GM18508 (cell line): ENCODE measurements around the gene GRK2.
"Not testable (repeated sequence)": the region's sequence is repeated elsewhere in the genome, so short reads cannot be mapped to it uniquely, and the experiment has no call there.

Experiments used
- ATAC-seq: cut with Tn5 transposase; IDR thresholded peaks from one replicate; pipeline ENCODE4 v1.9.1; 2021; ENCODE audit warnings: moderate number of reproducible peaks; ENCODE audit not compliant: insufficient read depth, unreplicated experiment

GRK2 gene

DNA sequence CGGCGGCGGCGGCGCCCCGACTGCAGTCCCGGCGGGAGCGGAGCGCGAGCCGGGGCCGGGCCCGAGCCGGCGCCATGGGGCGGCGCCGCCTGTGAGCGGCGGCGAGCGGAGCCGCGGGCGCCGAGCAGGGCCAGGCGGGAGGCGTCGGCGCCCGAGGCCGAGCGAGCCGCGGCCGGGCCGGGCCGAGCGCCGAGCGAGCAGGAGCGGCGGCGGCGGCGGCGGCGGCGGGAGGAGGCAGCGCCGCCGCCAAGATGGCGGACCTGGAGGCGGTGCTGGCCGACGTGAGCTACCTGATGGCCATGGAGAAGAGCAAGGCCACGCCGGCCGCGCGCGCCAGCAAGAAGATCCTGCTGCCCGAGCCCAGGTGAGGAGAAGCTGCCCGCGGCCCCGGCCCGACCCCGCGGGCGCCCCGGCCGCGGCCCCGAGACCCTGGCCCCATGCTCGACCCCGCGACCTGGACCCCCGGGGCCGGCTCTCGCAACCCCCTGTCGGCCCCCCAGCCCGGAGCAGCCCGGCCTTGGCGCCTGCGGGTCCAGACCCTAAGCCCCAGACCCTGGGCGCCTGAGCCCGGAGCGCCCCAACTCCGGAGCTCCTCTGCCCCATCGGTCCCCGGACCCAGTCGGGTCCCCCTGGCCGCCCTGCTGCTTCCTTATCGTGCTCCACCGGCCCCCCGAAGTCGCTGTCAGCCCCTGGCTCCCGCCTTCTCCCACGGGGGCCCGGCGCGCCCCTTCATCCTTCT, at the start of gene GRK2:
Gene GRK2 (plus strand): TSS at position 25 of the 739 bp plus-strand sequence. CDS start 227 bp downstream, at position 252.
- no peak for ATAC-seq

DNA sequence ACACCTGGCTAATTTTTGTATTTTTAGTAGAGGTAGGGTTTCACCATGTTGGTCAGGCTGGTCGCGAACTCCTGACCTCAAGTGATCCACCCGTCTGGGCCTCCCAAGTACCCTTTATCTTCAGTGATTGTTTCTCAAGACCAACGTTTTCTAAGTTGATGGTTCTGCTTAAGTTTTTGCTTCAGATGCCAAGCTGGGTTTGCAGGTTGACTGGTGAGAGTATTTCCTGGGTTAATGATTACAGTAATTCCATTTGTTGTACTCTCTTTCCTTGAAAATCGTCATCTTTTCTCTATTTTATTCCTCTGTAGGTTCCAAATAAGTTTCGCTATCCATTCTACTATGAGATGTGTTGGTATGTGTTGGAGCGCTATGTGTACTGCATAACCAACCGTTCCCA, 38.5 kb upstream of the GRK2 start:
- no peak for ATAC-seq

DNA sequence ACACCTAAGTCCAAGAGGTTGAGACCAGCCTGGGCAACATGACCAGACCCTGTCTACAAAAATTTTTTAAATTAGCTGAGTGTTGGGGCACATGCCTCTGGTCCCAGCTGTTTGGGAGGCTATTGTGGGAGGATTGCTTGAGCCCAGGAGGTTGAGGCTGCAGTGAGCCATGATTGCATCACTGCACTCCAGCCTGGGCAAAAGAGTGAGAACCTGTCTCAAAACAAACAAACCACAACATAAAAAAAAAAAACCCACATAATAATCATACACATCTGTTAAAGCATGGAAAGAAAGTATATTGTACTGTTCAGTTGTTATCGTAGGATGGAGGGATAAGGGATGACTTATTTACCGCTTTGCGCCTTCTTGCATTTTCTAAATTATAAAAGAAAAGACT, 35.9 kb upstream of the GRK2 start:
- ATAC-seq, result no peak

DNA sequence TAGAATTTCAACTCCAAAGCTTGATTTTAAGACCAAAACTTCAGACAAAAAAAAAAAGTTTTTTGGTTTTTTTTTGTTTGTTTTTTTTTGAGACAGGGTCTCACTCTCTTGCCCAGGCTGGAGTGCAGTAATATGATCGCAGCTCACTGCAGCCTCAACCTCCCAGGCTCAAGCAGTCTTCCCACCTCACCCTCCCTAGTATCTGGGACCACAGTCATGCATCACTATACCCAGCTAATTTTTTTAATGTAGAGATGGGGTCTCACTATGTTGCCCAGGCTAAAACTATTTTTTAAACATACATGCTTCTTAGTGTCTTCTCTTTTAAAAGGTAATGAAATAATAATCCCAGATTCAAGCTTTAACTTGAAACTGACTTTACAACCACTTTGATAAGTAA, 35.4 kb upstream of the GRK2 start:
- no peak for ATAC-seq

DNA sequence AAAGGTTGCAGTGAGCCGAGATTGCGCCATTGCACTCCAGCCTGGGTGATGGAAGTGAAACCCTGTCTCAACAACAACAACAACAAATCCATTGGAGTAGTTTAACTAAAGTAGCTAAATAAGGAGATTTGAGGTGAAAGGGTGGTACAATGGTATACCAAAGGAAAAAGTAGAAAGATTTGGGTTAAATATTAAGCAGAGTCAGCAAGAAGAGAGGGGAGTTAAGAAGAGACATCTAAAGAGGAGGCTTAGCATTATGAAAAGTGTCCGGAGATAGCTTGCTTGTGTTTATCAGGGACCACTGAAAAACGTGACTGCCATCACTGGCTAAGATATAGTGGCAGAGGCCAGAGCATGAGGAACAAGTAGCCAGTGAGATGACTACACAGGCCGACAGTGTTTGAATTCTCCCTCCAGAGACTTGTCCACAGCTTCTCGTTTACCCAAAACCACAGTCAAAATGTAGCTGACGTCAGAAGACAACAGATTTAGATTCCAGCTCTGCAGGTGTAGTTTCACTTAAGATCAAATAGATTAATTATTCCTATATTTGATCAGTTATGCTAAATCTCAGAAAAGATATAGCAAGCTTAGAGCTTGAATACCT, 32.6 kb upstream of the GRK2 start:
- no peak for ATAC-seq

DNA sequence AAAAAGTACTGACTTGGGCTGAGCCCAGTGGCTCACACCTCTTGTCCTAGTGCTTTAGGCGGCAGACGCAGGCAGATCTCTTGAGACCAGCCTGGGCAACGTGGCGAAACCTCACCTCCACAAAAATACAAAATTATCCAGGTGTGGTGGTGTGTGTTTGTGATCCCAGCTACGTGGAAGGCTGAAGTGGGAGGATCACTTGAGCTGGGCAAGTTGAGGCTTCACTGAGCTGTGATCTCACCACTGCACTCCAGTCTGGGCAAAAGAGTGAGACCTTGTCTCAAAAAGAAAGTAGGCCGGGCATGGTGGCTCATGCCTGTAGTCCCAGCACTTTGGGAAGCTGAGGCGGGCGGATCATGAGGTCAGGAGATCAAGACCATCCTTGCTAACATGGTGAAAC, 31.7 kb upstream of the GRK2 start:
- not testable (repeated sequence) for ATAC-seq

DNA sequence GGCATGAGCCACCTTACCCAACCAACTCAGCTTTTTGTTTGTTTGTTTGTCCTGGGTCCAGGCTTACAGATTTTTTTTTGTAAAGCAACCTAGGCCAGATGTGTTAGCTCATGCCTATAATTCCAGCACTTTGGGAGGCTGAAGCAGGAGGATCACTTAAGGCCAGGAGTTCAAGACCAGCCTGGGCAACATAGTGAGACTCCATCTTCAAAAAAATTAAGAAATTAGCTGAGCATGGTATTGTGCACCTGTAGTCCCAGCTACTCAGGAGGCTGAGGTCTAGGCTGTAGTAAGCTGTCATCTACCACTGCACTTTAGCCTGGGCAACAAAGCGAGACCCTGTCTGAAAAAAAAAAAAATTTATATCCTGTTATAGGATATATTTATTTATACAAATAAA, 28.7 kb upstream of the GRK2 start:
- ATAC-seq, result no peak

DNA sequence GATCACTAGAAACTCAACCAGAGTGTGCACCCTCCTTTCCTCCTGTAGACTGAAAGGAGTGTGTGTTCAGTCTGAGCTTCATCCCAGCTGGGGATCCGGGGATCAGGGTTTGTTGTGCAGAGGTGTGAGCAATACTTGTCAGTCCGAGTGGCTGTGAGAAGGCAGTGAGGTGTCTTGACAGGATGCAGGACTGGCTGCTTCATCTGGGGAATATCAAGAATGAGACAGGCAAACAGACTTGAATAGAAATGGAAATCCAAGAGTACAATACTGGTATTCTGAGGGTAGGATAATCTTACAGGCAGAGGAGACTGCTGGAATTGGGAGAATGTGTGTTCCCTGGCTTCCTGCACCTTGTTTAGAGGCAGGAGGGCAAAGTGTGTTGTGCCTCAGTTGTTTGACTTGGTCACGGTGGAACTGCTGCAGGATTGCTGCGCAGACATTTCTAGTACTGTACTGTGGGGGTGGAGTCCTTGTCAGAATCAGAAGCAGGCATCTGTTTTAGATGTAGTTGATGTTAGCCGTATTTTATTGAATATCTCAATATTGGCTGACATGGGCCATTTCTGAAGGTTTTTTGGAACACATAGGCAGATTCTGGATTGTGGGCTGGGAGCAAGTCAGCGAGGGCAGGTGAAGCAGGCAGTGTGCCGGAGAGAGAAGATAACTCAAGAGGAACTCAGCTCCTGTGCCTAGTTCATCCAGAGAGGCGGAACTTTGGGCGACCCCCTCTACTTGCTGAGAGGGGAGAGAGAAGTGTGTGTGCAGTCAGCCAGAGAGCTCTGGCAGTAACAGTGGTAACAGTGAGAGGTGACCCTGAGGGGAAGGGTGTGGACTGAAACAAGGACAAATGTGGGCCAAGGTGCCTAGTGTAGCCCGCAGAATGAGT, 27.1 kb upstream of the GRK2 start:
- no peak for ATAC-seq

DNA sequence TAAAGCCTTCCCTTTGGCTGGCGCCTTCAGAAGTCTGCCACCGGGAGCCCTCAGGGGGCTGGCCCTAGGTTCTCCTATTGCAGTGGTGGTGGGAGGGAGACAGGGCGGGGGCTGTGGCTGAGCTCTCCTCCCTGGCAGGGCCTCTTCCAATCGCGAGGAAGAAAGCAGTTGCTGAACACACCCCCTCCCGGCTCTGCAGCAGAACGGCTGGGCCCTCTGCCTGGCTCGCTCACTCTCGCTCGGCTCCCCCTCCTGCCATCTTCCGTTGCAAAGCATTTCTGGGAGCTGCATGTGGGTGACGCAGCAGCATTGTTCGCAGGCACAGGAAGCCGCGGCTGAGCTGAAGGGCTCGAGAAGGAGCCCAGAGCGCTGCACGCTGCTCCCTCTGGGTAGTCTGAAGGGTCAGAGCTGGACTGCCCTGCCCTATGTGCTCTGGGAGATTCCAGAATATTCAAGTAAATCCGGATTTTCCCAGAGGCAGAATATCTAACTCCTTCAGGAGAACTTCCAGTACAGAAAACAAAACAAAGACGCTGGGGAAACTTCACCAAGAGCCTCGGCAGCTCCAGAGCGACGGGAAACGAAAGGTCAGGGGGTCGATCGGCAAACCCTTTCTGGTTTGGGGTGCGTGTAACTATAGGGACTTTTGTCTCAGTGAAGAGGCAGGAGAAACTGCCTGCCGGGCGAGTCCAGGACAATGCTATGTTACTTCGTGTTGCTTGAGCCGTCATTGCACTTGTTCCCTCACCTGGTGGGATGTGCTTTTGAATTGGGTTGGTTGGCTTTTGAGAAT, 26.3 kb upstream of the GRK2 start:
- ATAC-seq, result peak; percentile 63

DNA sequence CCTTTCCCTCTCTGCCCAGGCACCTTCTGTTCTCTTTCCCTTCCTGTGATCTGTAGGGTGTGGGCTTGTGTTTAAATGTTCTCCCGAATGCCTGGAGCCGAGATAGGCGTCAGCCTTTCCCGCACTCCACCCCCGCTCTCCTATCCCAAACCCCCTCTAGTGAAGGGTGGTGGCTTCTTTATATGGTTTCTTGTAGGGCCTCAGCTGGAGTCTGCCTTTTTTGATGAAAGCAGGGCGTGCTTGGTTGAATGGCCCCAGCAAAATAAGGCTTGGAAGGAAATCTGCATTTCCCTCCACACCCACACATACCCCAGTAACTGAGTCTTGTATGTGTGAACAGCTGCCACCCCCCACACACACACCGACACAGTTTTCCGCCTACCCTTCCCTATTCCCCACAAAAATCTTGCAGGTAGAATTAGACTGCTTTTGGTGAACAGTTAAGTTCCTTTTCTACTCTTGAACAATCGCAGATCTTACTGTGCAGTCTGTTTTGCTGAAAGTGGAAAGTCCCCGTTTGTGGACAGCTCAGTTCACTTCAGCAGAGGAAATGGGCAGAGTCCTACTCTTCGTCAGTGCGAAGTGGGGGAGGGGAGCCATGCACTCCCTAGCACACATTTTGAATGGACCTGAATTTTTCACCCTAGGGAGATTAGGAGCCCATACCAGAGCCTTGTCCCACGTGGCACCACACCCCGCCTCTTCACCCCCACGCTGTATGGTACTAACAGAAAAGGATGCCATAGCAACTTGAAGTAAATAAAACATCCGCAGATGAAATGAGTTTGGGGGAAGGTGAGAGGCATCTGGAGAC, 25.5 kb upstream of the GRK2 start:
- ATAC-seq, result no peak

DNA sequence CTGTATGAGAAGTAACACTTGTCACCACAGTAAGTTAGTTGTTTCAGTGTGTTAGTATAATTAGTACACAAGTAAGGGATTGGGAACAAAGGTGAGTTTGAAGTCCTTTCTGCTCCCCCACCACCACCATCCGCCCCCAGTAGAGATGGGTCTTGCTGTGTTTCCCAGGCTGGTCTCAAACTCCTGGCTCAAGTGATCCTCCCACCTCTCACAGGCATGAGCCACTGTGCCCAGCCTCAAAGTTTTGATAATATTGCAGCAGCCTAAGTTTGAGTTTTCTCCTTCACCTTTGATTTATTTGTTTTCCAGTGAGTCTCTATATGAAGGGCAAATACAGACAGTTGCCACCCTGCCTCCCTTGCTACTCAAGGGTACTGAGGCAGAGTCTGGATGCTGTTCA, 23.7 kb upstream of the GRK2 start:
- ATAC-seq, result no peak

DNA sequence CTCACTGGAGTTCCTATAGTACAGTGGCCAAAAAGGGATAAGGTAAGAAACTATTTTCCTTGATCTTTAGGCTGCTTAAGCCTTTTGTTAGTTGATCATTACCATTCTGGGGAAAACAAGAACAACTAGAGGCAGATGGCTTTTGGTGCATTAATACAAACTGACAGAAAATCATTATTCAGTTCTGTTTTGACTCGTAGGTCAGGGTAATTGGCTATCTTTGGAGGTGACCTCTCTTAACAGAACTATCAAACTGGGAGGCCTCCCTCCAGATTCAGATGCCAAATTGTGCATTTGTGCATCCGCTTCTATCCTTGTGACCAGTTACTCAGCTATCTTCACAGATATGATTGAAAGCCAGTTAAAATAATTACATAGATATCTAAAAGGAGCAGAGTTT, 23.2 kb upstream of the GRK2 start:
- no peak for ATAC-seq

DNA sequence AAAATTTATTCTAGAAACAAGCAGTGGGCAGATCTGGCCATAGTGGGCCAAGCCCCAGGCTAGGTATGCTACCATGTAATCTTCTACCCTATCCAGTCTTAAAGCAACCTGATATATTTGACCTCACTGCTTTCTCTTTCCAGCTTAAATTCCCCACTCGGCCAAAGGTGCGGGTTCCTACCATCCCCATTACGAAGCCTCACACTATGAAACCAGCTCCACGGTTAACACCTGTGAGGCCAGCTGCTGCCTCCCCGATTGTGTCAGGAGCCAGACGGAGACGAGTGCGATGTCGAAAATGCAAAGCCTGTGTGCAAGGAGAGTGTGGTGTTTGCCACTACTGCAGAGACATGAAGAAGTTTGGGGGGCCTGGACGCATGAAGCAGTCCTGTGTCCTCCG, 21.2 kb upstream of the GRK2 start:
- ATAC-seq, result no peak

DNA sequence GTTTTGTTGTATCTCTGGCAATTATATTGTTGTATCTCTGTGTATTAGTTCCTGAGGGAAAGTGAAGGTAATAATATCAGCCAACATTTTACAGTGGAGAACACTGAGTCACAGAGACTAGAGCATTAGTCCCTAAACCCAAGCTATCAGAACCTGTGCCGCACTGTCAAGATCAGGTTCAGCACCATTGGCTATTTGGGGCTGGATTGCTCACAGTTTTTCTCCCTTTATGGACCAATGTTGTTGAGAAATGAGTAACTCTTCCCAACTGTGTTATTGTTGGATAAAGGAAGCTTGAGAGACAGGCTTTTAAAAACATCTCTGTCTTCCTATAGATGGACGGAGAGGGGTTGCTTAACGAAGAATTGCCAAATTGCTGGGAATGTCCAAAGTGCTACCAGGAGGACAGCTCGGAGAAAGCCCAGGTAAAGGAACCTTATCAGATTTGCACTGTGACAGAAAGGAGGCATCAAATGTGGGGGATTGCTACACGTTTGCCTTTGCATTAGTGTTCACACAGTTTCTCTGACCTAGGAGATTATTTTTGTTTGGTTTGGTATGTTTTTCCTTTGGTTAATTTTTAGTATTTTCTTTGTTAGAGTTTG, 18.2 kb upstream of the GRK2 start:
- no peak for ATAC-seq

DNA sequence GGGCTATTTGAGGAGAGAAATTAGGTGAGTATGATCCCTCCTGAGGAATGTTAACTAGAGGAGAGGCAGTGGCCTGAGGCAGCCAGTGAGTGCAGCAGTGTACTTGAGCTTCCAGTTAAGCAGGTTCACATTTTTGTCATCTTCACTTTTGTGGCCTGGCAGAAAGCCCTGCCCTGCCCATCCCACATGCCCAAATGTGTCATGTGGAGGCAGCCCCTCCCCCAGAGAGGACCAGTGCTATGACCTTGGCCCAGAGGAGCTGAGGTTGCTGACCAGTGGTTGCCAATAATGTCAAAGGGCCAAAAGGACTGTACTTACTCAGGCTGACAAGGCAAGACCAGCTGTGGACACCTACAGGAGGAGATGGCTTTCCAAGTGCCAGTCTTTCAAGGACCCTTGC, 17.6 kb upstream of the GRK2 start:
- ATAC-seq, result no peak

DNA sequence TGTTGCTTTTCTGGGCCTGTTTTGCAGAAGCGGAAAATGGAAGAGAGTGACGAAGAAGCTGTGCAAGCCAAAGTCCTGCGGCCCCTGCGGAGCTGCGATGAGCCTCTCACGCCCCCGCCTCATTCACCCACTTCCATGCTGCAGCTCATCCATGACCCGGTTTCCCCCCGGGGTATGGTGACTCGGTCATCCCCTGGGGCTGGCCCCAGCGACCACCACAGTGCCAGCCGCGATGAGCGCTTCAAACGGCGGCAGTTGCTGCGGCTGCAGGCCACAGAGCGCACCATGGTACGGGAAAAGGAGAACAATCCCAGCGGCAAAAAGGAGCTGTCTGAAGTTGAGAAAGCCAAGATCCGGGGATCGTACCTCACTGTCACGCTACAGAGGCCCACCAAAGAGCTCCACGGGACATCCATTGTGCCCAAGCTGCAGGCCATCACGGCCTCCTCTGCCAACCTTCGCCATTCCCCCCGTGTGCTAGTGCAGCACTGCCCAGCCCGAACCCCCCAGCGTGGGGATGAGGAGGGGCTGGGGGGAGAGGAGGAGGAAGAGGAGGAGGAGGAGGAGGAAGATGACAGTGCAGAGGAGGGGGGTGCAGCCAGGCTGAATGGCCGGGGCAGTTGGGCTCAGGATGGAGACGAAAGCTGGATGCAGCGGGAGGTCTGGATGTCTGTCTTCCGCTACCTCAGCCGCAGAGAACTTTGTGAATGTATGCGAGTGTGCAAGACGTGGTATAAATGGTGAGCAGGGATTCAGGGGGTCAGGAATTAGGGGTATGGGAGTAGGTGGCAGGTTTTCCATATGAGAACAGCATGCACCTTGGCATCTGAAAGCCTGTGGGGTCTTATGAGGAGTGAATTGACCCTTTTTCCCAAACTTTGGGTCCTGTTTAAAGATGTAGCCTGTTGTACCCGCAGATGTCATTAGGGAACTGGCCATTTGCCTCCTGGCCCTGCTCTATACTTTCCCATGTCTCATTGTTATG, 15.9 kb upstream of the GRK2 start:
- ATAC-seq, result no peak

DNA sequence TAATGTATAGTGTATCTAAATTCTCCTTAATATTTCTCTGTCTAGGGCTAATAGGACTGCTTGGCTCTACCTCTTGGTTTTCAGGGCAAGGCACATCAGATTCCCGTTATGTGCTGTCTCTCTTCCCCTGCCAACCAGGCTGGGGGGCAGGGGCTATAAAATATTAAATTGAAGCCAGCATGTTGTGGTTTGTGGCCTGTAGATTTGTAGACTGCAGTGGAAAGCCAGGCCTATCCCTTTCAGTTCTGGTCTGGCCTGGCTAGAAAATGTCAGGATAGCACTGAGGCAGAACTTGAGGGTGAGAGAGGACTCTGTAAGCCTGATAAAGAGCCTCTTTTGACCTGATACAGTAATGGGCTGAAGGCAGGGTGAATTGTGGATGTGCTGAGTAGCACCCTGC, 14.4 kb upstream of the GRK2 start:
- no peak for ATAC-seq

DNA sequence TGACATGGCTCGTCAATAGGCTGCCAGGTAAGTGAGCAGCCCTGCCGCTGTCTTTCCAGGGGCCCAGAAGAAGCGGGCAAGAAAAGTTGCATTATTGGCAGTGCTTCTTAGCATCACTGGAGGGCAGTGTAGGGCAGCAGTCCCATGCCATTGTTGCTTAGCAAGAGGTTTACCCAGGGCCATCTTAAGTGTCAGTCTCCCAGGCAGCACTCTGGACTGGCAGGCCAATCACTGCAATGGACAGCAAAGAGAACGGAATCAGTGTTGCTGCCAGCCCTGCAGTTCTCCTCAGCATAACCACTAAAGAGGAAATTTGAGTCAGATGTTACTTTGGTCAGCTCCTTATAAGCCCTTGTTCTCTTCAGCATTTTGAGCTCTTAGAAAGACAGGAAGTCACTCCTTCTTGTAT, 13.4 kb upstream of the GRK2 start:
- ATAC-seq, result no peak
